Measurements from ENCODE around the gene SLX4IP.

The SLX4IP gene

GRCh38 chr20:10635476-10636208 lies 200.5 kb downstream of the SLX4IP start:
- DNase-seq (ENCODE audit: low spot score): no peak

GRCh38 chr20:10636326-10636818 lies 201.3 kb downstream of the SLX4IP start:
- no peak for DNase-seq (ENCODE audit: low spot score)

- DNase-seq (ENCODE audit: low spot score): no peak
Observed at GRCh38 chr20:10637031-10637559, 202.0 kb downstream of the SLX4IP start.

- no peak for DNase-seq (ENCODE audit: low spot score)
Observed at GRCh38 chr20:10637563-10637962, 202.5 kb downstream of the SLX4IP start.

GRCh38 chr20:10639077-10639736 lies 204.1 kb downstream of the SLX4IP start:
- DNase-seq (ENCODE audit: low spot score): no peak

- no peak for DNase-seq (ENCODE audit: low spot score)
Observed at GRCh38 chr20:10639737-10640556, 204.8 kb downstream of the SLX4IP start.

GRCh38 chr20:10640897-10641296 lies 205.8 kb downstream of the SLX4IP start:
- no peak for DNase-seq (ENCODE audit: low spot score)

- DNase-seq (ENCODE audit: low spot score): no peak
Observed at GRCh38 chr20:10641467-10641866, 206.4 kb downstream of the SLX4IP start.

GRCh38 chr20:10641893-10642292 lies 206.8 kb downstream of the SLX4IP start:
- DNase-seq (ENCODE audit: low spot score): no peak

- no peak for DNase-seq (ENCODE audit: low spot score)
Observed at GRCh38 chr20:10642856-10643559, 207.9 kb downstream of the SLX4IP start.

GRCh38 chr20:10643560-10643873 lies 208.4 kb downstream of the SLX4IP start:
- no peak for DNase-seq (ENCODE audit: low spot score)

GRCh38 chr20:10644458-10645204 lies 209.5 kb downstream of the SLX4IP start:
- no peak for DNase-seq (ENCODE audit: low spot score)

- DNase-seq (ENCODE audit: low spot score): no peak
Observed at GRCh38 chr20:10645205-10645570, 210.1 kb downstream of the SLX4IP start.

GRCh38 chr20:10646006-10646405 lies 210.9 kb downstream of the SLX4IP start:
- no peak for DNase-seq (ENCODE audit: low spot score)

GRCh38 chr20:10646886-10647420 lies 211.8 kb downstream of the SLX4IP start:
- no peak for DNase-seq (ENCODE audit: low spot score)

GRCh38 chr20:10647471-10647870 lies 212.4 kb downstream of the SLX4IP start:
- DNase-seq (ENCODE audit: low spot score): no peak

GRCh38 chr20:10647909-10648308 lies 212.8 kb downstream of the SLX4IP start:
- DNase-seq (ENCODE audit: low spot score): no peak

GRCh38 chr20:10648651-10649050 lies 213.5 kb downstream of the SLX4IP start:
- no peak for DNase-seq (ENCODE audit: low spot score)

- no peak for DNase-seq (ENCODE audit: low spot score)
Observed at GRCh38 chr20:10649080-10649796, 214.1 kb downstream of the SLX4IP start.

GRCh38 chr20:10649797-10650160 lies 214.7 kb downstream of the SLX4IP start:
- no peak for DNase-seq (ENCODE audit: low spot score)
